GM18511 (cell line): Measurements from ENCODE around the gene RTF1.
"Not testable (repeated sequence)": the region's sequence is repeated elsewhere in the genome, so short reads cannot be mapped to it uniquely, and the experiment has no call there.

ENCODE experiments used
- ATAC-seq: cut with Tn5 transposase; IDR thresholded peaks from one replicate; pipeline ENCODE4 v1.9.1; 2021; ENCODE audit warnings: mild to moderate bottlenecking, moderate library complexity; ENCODE audit not compliant: unreplicated experiment

Gene RTF1

GRCh38 chr15:41416742-41417417 lies at the start of gene RTF1:
RTF1 (plus strand) TSS chr15:41417095; CDS start chr15:41417116, 21 bp downstream.
- ATAC-seq = peak; percentile 89

DNA sequence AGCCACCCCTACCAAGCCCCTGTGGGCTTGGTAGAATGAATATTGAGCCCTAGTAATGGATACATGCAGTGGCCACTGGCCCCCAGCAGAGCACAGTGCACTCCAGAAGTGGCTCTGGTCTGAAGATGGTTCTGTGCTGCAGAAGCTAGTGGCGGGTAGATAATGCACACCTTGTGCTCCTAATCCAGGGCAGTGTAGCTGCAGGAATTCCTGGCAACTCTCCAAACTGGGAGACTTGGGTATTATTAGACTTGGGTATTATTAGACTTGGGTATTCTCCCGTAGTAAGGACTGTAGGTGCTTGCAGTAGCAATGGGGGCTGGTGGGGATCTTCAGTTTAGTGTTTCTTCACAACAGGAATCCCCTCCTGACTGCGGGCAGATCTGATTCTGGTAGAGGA lies 49.5 kb upstream of the RTF1 start:
- ATAC-seq = no peak

- ATAC-seq = no peak
These were observed 38.9 kb upstream of the RTF1 start for GRCh38 chr15:41377978-41378377.

DNA sequence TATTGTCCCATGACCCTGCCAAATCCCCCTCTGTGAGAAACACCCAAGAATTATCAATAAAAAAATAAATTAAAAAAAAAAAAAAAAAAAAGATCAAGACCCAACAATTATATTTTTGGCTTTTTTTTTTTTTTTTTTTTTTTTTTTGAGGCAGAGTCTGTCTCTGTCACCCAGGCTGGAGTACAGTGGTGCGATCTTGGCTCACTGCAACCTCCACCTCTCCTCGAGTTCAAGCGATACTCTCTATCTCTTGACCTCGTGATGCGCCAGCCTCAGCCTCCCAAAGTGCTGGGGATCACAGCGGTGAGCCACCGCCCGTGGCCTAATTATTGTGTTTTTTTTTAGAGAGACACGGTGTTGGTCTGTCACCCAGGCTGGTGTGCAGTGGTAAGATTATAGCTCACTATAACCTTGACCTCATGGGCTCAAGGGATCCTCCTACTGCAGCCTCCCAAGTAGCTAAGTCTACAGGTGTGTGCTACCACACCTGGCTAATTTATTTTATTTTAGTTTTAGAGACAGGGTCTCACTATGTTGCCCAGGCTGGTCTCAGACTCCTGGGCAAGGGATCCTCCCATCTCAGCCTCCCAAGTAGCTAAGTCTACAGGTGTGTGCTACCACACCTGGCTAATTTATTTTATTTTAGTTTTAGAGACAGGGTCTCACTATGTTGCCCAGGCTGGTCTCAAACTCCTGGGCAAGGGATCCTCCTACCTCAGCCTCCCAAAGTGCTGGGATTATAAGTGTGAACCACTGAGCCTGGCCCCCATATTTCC lies 32.7 kb upstream of the RTF1 start:
- ATAC-seq = not testable (repeated sequence)

DNA sequence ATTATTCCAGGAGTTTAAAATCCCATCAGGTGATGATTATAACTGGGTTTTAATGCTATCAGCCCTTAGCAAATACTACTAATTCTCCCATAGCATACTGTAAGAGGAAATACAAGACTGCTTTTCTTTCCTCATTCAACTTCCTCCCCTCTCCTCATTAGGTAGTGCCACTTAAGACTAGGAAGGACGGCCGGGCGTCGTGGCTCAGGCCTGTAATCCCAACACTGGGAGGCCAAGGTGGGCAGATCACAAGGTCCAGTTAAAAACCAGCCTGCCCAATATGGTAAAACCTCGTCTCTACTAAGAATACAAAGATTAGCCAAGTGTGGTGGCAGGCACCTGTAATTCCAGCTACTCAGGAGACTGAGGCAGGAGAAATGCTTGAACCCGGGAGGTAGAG lies 29.2 kb upstream of the RTF1 start:
- ATAC-seq = no peak

DNA sequence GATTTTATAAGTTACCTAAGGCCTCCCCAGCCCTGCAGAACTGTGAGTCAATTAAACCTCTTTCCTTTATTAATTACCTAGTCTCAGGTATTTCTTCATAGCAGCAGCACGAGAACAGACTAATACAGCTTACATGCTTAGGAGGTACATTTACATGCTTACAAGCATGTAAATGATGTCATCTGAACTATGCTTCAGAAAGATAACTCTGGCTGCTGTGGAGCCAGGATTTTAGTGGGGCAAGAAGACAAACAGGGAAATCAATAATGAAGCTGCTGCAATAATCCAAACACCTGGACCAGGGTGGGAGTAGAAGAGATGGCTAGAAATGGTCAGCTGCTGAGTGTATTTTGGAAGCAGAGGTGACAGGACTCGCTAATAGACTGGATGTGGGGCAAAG lies 24.2 kb upstream of the RTF1 start:
- no peak for ATAC-seq

- ATAC-seq = no peak
These were observed 22.0 kb upstream of the RTF1 start for GRCh38 chr15:41394924-41395323.

GRCh38 chr15:41396111-41396510 lies 20.8 kb upstream of the RTF1 start:
- no peak for ATAC-seq

- ATAC-seq = peak; percentile 22
These were observed 15.0 kb upstream of the RTF1 start for GRCh38 chr15:41401904-41402267.

DNA sequence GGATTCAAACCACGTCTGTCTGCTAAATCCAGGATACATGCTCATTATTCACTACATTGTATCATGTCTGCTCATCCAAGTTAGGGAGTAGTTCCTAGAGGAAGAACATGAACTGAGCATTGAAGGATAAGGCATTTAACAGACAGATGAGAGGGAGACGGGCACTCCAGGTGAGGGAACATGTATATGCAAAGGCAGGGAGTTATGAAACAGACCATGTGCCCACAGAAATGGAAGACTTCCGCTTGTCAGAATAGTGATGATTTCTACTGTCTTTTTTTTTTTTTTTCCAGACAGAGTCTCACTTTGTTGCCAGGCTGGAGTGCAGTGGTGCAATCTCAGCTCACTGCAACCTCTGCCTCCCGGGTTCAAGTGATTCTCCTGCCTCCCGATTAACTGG lies 9.6 kb upstream of the RTF1 start:
- ATAC-seq = no peak

- ATAC-seq = no peak
These were observed 8.7 kb upstream of the RTF1 start for GRCh38 chr15:41408234-41408641.

DNA sequence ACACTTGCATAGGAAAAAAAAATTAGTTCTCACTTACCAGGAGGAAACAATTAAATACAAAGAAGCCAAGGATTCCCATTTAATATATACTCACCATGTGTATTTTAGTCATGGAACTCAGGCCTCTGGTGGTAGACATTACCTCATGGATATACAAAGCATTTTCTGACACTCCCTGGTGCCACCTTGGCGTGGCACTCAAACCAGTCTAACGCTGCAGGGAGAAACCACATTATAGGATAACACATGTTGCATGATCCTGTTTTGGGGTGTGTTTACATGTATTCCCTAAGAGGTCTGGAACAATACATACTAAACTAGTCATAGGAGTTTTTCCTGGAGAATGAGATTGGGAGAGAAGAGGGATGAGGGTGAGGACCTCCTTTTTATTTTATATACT lies 5.9 kb upstream of the RTF1 start:
- no peak for ATAC-seq

GRCh38 chr15:41411441-41411840 lies 5.5 kb upstream of the RTF1 start:
- no peak for ATAC-seq

DNA sequence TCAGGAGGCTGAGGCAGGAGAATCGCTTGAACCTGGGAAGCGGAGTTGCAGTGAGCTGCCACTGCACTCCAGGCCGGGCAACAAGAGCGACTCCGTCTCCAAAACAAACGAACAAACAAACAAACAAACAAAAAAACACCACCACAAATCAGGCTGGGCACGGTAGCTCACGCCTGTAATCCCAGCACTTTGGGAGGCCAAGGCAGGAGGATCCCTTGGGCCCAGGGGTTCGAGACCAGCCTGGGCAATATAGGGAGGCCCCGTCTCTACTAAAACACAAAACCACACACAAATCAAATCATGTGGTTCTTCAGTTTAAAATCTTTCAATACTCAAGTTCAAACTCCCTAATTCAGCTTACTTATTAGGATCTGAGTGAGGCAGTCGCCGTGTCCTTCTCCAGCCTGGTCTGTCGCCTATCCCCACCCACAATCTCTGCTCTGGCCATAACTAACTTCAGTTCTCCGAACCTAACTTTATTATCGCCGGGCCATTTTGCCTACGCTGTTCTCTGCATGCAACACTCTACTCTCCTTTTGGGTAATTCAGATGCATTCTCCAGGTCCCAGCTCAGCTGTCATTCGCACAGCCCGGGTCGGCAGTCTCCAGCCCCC lies 660 bp upstream of the RTF1 start:
- ATAC-seq = peak; percentile 22

DNA sequence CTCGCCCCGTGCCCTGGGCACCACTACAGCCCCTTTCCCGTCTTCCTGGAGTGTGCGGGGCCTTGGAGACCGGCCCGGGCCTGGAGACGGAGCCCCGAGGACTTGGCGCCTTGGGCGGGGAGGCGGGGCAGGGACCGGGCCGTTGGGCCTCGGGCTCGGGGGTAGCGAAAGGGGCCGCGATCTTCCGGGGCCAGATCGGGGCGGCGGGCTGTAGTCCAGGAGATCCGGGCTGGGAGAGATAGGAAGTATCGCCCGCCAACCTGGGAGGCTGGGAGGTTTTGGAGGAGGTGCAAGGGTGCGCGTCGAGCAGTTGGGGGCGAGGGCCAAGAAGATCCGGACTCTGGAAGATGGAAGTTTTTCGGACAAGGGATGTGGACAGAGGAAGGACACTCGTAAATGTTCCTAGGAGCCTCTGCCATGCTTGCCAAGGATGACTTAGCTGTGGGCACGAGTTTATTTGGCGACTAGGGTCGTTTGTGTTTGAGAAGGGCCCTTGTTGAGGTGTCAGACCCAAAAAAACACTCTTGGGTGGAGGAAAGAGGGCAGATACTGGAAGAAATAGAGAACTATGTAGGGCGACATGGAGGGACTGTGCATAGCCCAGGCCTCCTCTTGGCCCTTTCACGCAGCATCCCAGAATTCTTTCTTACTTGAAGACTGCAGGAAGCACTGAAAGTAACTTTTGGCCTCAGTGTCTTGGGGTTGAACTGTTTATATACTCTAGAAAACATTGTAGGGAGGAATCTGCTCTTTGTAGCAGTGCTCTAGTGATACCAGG lies 712 bp downstream of the RTF1 start:
- ATAC-seq = peak; percentile 44

DNA sequence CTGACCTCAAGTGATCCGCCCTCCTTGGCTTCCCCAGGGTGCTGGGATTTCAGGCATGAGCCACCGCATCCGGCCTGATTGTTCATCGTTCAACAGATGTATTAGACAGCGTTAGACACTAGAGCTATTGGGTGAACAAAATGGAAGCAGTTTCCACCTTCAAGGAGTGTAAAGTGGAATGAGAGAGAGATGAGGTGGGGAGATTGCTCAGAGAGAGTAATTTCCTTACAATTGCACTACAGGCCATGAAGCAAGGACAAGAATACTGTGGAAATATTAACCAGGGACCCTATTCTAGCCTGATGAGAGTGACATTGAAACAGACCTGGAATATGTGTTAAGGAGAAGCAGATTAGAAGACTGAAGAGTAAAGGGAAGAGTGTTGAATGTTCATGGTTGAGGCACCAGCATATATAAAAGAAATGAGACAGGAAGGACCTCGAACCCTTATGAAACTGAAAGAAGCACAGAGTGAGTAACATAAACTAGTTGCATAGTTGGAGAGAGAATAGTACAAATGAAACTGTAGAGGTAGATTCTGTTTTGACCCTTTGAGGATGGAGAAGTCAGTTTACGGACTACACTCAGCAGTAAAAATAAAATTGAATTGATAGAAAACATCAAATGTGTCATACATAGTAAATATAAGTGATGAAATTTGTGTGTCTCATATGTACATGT lies 7.2 kb downstream of the RTF1 start:
- peak; percentile 78 for ATAC-seq

DNA sequence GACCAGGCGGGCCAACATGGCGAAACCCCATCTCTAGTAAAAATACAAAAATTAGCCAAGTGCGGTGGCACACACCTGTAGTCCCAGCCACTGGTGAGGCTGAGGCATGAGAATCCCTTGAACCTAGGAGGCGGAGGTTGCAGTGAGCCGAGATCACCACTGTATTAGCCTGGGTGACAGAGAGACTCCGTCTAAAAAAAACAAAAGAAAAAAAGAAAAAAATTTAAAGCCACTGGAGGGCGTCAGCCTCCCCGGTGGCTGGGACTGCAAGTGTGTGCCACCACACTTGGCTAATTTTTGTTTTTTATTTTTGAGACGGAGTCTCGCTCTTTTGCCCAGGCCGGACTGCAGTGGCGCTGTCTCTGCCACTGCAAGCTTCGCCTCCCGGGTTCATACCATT lies 7.9 kb downstream of the RTF1 start:
- no peak for ATAC-seq

DNA sequence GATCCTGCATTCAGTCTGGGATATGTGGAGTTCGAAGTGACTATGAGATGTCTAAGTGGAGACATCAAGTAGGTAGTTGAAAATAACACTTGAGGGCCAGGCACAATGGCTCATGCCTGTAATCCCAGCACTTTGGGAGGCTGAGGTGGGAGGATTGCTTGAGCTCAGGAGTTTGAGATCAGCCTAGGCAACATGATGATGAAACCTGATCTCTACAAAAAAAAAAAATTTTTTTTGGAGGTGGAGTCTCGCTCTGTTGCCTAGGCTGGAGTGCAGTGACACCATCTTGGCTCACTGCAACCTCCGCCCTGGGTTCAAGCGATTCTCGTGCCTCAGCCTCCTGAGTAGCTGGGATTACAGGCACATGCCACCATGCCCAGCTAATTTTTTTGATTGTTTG lies 9.0 kb downstream of the RTF1 start:
- not testable (repeated sequence) for ATAC-seq

GRCh38 chr15:41429003-41429890 lies 12.4 kb downstream of the RTF1 start:
- ATAC-seq = peak; percentile 78
